WTC11 (cell line): ENCODE results near the gene LIPT1. TPM values are rescaled to one million over a fixed set of nuclear protein-coding genes. Genes with fewer than 3 reads are reported as not detected.

Source experiments
- ATAC-seq: fragments of 200-7000 bp; cut with Tn5 transposase; 2 replicates; pipeline ENCODE4 v1.10.0; 2021; ENCODE audit warnings: mild to moderate bottlenecking, moderate library complexity
- CTCF ChIA-PET: fragments of 300-600 bp; sonication (Branson Sonifier 250); formaldehyde crosslinking; loops from one replicate; lab custom pipeline; 2021; ENCODE audit warnings: antibody characterized with exemption; lab: Charles Lee
- POLR2A ChIA-PET: fragments of 350-600 bp; sonication (Branson Sonifier 250); formaldehyde crosslinking; loops from one replicate; lab custom pipeline; 2021; ENCODE audit warnings: antibody characterized with exemption; lab: Charles Lee
- DNase-seq: peaks from one replicate; pipeline ENCODE4 v3.0.0; 2021; ENCODE audit warnings: low spot score
- H3K27ac Mint-ChIP-seq: 2 replicates; pipeline ENCODE4 v1.8.0; 2021; ENCODE audit warnings: mixed read lengths
- H3K27me3 Mint-ChIP-seq: 2 replicates; pipeline ENCODE4 v1.8.0; 2021; ENCODE audit warnings: low read depth, mild to moderate bottlenecking, moderate library complexity, mixed read lengths
- H3K36me3 Mint-ChIP-seq: 2 replicates; pipeline ENCODE4 v1.8.0; 2021; ENCODE audit warnings: mixed read lengths
- H3K4me1 Mint-ChIP-seq: 2 replicates; pipeline ENCODE4 v1.8.0; 2022; ENCODE audit warnings: mixed read lengths
- H3K4me3 Mint-ChIP-seq: 2 replicates; pipeline ENCODE4 v1.8.0; 2021; ENCODE audit warnings: mild to moderate bottlenecking, moderate library complexity, mixed read lengths
- H3K9me3 Mint-ChIP-seq: 2 replicates; pipeline ENCODE4 v1.8.0; 2021; ENCODE audit warnings: mixed read lengths
- ATF6 ChIP-seq: sonication (generic); formaldehyde crosslinking; IDR thresholded peaks from 2 replicates; pipeline ENCODE4 v1.8.1; 2023; ENCODE audit warnings: mild to moderate bottlenecking, missing genetic modification reagents
- ELF4 ChIP-seq: sonication (generic); formaldehyde crosslinking; IDR thresholded peaks from 2 replicates; pipeline ENCODE4 v1.8.1; 2022; ENCODE audit warnings: low read depth, mild to moderate bottlenecking, moderate library complexity, missing genetic modification reagents
- KAT7 ChIP-seq: sonication (generic); formaldehyde crosslinking; IDR thresholded peaks from 2 replicates; pipeline ENCODE4 v1.8.1; 2023; ENCODE audit warnings: missing genetic modification reagents, mild to moderate bottlenecking, borderline replicate concordance
- NFE2L1 ChIP-seq: sonication (generic); formaldehyde crosslinking; IDR thresholded peaks from 2 replicates; pipeline ENCODE4 v1.8.1; 2023; ENCODE audit warnings: missing genetic modification reagents
- NR1H2 ChIP-seq: sonication (generic); formaldehyde crosslinking; IDR thresholded peaks from 2 replicates; pipeline ENCODE4 v1.9.0; 2021; ENCODE audit warnings: mild to moderate bottlenecking, moderate library complexity, missing genetic modification reagents
- OVOL2 ChIP-seq: fragments of 250-450 bp; sonication (Bioruptor Pico); IDR thresholded peaks from 2 replicates; pipeline ENCODE4 v1.9.0; 2021; ENCODE audit warnings: mild to moderate bottlenecking, borderline replicate concordance
- SMAD4 ChIP-seq: sonication (generic); formaldehyde crosslinking; IDR thresholded peaks from 2 replicates; pipeline ENCODE4 v1.8.0; 2022; ENCODE audit warnings: mild to moderate bottlenecking, missing genetic modification reagents
- TEAD1 ChIP-seq: sonication (generic); formaldehyde crosslinking; IDR thresholded peaks from 2 replicates; pipeline ENCODE4 v1.8.0; 2022; ENCODE audit warnings: mild to moderate bottlenecking, missing genetic modification reagents
- TEAD4 ChIP-seq: sonication (generic); formaldehyde crosslinking; IDR thresholded peaks from 2 replicates; pipeline ENCODE4 v1.8.0; 2022; ENCODE audit warnings: mild to moderate bottlenecking, missing genetic modification reagents
- USF2 ChIP-seq: sonication (generic); formaldehyde crosslinking; IDR thresholded peaks from 2 replicates; pipeline ENCODE4 v1.8.1; 2023; ENCODE audit warnings: mild to moderate bottlenecking, missing genetic modification reagents, moderate library complexity
- ZMAT4 ChIP-seq: fragments of 250-450 bp; sonication (Bioruptor Pico); IDR thresholded peaks from 2 replicates; pipeline ENCODE4 v1.9.0; 2021; ENCODE audit warnings: mild to moderate bottlenecking
- ZNF138 ChIP-seq: sonication (generic); formaldehyde crosslinking; conservative IDR thresholded peaks from 2 replicates; pipeline ENCODE4 v1.8.1; 2022; ENCODE audit warnings: mild to moderate bottlenecking, moderate library complexity, missing genetic modification reagents
- total RNA-seq: library from RNA; stranded (reverse); gene quantifications from 3 replicates; pipeline ENCODE4 v1.2.3, GENCODE V29; 2021
- TF ChIP-seq, protein P1 (sequence below): sonication (generic); formaldehyde crosslinking; IDR thresholded peaks from 2 replicates; pipeline ENCODE4 v1.8.0; 2022; ENCODE audit warnings: mild to moderate bottlenecking, missing genetic modification reagents
- TF ChIP-seq, protein P2 (sequence below): fragments of 250-450 bp; sonication (Bioruptor Pico); IDR thresholded peaks from 2 replicates; pipeline ENCODE4 v1.9.0; 2021; ENCODE audit warnings: mild to moderate bottlenecking

The LIPT1 gene
- total RNA-seq, 1 experiment from 2014 or later: 9.7 TPM

GRCh38 chr2:99141110-99142108 lies 13.4 kb upstream of the LIPT1 start, which contains the start of gene C2orf15 (continued):
- TF ChIP-seq, protein P1, sequence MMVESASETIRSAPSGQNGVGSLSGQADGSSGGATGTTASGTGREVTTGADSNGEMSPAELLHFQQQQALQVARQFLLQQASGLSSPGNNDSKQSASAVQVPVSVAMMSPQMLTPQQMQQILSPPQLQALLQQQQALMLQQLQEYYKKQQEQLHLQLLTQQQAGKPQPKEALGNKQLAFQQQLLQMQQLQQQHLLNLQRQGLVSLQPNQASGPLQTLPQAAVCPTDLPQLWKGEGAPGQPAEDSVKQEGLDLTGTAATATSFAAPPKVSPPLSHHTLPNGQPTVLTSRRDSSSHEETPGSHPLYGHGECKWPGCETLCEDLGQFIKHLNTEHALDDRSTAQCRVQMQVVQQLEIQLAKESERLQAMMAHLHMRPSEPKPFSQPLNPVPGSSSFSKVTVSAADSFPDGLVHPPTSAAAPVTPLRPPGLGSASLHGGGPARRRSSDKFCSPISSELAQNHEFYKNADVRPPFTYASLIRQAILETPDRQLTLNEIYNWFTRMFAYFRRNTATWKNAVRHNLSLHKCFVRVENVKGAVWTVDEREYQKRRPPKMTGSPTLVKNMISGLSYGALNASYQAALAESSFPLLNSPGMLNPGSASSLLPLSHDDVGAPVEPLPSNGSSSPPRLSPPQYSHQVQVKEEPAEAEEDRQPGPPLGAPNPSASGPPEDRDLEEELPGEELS (CRISPR knock-in tag): 0 out of 2 replicates have a peak, but pooled peaks have one; percentile 31
- TF ChIP-seq SMAD4 (CRISPR knock-in tag) (no peak), NFE2L1 (CRISPR knock-in tag) (0 out of 2 replicates have a peak, but pooled peaks have one; percentile 9), ELF4 (no peak), NR1H2 (CRISPR knock-in tag) (no peak), USF2 (peak; percentile 20), TEAD1 (CRISPR knock-in tag) (peak; percentile 8; the same call in 1 of the 2 replicates), TEAD4 (CRISPR knock-in tag) (no peak)
- TF ChIP-seq, protein P2, sequence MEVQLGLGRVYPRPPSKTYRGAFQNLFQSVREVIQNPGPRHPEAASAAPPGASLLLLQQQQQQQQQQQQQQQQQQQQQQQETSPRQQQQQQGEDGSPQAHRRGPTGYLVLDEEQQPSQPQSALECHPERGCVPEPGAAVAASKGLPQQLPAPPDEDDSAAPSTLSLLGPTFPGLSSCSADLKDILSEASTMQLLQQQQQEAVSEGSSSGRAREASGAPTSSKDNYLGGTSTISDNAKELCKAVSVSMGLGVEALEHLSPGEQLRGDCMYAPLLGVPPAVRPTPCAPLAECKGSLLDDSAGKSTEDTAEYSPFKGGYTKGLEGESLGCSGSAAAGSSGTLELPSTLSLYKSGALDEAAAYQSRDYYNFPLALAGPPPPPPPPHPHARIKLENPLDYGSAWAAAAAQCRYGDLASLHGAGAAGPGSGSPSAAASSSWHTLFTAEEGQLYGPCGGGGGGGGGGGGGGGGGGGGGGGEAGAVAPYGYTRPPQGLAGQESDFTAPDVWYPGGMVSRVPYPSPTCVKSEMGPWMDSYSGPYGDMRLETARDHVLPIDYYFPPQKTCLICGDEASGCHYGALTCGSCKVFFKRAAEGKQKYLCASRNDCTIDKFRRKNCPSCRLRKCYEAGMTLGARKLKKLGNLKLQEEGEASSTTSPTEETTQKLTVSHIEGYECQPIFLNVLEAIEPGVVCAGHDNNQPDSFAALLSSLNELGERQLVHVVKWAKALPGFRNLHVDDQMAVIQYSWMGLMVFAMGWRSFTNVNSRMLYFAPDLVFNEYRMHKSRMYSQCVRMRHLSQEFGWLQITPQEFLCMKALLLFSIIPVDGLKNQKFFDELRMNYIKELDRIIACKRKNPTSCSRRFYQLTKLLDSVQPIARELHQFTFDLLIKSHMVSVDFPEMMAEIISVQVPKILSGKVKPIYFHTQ (CRISPR knock-in tag): no peak

DNA sequence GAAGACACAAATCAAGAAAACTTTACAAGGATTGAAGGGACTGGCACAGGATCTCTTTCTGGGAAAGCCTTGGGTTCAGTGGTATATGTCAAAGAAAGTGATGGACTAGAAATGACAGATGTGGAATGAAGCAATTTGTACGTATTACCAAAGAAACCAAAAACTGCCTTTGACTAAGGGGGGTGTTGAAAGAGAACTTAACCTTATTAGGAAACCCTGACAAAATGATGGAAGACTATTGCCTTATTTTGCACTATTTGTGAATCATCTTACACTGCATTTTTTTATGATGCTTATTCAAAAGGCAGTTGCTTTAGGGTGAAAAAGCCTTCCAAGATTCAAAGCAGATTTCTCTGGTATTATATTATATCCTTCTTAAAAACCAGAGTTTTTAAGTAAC lies 4.1 kb upstream of the LIPT1 start:
- ATAC-seq (no peak), DNase-seq (no peak)
- Mint-ChIP-seq H3K9me3 (no peaks in the 10 kb centered on the region), H3K36me3 (no peaks in the 10 kb centered on the region), H3K27ac (no peak overlapping the region), H3K4me1 (peaks cover 14% of the 10 kb centered on the region), H3K27me3 (no peaks in the 10 kb centered on the region; the same call in 1 of the 2 replicates), H3K4me3 (no peak overlapping the region)
- POLR2A ChIA-PET: no interaction called here
- TF ChIP-seq ZMAT4 (no peak), KAT7 (CRISPR knock-in tag) (no peak), ZNF138 (no peak), OVOL2 (CRISPR knock-in tag) (no peak)
- CTCF ChIA-PET: no interaction called here

DNA sequence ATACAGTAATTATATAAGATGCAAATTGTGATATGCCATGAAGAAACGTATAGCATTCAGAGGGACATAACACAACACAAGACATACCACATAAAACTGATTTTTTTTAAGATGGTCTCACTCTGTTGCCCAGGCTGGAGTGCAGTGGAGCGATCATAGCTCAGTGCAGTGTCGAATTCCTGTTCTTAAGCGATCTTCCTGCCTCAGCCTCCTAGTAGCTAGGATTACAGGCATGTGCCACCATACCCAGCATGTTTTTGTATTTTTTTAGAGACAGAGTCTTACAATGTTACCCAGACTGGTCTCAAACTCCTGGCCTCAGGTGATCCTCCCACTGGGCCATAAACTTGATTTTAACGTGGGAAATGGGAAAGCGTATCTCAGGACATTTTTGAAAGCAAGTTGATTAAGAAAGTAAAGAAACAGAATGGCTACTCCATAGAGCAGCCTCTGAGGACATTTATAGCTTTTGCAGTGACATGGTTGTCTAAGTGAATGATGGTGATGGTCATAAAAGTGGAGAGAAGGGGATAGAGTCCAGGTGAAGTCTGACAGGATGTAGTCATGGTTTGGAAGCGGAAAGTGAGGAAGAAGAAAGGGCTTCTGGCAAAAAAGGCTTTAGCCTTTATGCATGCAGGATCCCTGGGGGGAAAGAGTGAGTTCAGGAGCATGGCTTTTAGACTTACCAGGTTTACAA lies 2.4 kb upstream of the LIPT1 start:
- no peak for TF ChIP-seq ATF6 (CRISPR knock-in tag)
- Mint-ChIP-seq H3K4me1 (peaks cover 18% of the 10 kb centered on the region), H3K4me3 (no peak overlapping the region), H3K27ac (no peak overlapping the region), H3K27me3 (no peaks in the 10 kb centered on the region; the same call in 1 of the 2 replicates), H3K36me3 (peaks cover 10% of the 10 kb centered on the region), H3K9me3 (no peaks in the 10 kb centered on the region)
- ChIA-PET CTCF (no interaction called here), POLR2A (interaction anchor here (3.6 kb wide), 1 partner anchor 11 kb away, joined by 18 read pairs; the partner anchor contains the start of gene C2orf15)
- ATAC-seq (no peak), DNase-seq (no peak)
